HG02759 (cell line): Measurements from ENCODE around the gene CDT1.
A peak's percentile ranks its signal among the peaks of the same experiment; 100 is the strongest.

ENCODE experiments used
- ATAC-seq: cut with Tn5 transposase; IDR thresholded peaks from one replicate; pipeline ENCODE4 v1.9.1; 2021; ENCODE audit warnings: mild to moderate bottlenecking, moderate library complexity; ENCODE audit not compliant: unreplicated experiment

Gene CDT1

DNA sequence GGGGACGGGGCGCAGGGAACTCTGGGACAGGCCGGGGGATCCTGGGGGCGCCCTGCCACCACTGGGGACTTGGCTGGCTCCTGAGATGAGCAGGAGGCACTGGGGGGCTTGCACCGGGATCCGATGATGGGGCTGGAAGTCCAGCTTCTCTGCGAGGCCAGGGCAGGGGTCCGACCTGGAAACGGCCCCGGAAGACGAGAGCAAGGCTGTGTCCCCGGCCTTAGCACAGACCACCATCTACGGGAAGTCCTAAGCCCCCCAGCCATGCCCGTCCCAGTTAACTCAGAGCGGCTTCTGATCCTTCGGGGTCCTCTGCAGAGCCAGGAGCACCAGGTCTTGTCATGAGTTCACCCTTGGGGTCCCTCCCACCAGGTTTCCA lies 573 bp downstream of the CDT1 start:
- ATAC-seq = no peak

DNA sequence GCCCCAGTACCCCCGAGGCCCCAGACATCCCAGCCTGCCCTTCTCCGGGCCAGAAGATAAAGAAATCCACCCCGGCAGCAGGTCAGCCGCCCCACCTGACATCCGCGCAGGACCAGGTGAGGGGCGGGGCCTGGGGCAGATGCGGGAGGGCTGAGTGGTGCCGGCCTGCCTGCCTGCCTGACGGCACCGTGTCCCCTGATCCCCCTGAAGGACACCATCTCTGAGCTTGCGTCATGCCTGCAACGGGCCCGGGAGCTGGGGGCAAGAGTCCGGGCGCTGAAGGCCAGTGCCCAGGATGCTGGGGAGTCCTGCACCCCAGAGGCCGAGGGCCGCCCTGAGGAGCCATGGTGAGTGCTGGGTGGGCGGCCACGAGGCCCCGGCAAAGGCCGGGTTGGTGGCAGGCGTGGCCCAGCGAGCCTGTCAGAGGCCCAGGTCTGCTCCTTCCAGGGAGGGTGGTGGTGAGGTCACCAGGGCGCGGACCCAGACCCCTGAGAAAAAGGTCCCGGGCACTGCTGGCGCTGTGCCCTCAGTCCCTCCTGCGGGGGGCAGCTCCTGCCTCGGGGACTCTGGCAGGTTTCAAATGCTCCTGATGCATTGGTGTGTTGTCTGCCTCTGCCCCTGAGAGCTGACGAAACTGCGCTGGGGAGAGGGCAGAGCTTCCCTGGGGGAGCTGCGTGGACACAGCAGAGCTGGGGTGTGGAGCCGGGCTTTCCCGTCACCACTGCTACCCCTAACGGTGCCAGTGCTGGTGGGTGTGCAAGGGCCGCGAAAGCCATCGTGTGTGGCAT lies 1.2 kb downstream of the CDT1 start:
- no peak for ATAC-seq

DNA sequence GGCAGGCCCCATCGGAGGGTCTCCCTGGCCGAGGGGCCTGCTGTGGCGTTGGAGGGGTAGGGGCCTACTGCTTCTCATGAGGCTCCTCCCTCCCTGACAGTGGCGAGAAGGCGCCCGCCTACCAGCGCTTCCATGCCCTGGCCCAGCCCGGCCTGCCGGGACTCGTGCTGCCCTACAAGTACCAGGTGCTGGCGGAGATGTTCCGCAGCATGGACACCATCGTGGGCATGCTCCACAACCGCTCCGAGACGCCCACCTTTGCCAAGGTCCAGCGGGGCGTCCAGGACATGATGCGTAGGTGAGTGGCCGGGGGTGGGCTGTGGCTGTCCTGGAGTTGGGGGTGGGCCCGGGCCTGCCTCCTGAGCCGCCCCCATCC lies 1.7 kb downstream of the CDT1 start:
- ATAC-seq = no peak

DNA sequence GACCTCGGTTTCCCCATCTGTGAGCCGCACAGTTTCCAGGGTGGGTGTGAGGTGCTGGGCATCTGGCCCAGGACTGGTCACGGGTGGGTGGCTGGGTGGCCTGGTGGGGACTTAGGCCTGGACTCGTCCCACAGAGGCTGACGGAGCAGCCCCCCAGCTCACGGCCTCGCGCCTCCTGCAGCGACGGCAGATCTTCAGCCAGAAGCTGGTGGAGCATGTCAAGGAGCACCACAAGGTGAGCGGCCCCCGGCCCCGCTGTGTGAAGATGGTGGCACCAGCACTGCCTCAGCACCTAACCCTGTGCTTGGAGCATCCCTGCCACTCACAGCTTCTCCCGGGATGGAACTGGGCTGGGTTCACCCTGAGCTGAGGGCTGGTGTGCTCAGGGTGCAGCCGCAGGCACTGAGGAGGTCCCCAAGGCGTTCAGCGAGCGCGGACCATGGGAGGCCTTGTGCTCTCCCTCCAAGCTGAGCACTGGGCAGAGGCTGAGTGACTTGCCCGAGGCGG lies 2.4 kb downstream of the CDT1 start:
- ATAC-seq = no peak

DNA sequence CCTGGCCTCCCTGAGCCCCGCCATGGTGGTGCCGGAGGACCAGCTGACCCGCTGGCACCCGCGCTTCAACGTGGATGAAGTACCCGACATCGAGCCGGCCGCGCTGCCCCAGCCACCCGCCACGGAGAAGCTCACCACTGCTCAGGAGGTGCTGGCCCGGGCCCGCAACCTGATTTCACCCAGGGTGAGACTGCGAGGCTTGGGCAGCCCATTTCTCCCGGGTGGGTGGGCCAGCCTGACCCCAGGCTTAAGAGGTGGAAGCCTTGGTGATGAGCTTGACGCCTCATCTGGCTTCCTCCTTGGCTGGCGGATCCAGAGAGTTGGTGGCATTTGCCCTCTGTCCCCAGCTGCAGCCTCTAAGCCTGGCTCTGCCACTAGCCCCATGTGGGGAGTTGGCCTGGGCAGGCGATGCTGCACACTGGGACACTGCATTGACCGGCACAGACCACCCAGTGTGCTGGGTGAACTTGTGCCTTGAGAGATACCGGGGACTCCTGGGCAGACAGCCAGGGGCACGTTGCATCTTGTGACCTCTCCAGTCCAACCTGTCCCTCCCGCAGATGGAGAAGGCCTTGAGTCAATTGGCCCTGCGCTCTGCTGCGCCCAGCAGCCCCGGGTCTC lies 3.0 kb downstream of the CDT1 start:
- no peak for ATAC-seq

DNA sequence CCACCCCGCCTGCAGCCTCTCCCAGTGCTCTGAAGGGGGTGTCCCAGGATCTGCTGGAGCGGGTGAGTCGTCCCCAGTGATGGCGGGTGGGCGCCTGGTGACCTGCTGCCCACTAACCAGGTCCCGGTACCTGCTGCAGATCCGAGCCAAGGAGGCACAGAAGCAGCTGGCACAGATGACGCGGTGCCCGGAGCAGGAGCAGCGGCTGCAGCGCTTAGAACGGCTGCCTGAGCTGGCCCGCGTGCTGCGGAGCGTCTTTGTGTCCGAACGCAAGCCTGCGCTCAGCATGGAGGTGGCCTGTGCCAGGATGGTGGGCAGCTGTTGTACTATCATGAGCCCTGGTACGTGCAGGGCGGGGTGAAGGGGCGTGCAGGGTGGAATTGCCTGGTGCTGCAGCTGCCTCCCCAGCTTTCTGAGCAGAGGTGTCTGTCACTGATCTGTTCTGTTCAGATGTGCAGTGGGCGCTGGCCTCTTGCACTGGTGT lies 3.6 kb downstream of the CDT1 start:
- ATAC-seq = no peak

DNA sequence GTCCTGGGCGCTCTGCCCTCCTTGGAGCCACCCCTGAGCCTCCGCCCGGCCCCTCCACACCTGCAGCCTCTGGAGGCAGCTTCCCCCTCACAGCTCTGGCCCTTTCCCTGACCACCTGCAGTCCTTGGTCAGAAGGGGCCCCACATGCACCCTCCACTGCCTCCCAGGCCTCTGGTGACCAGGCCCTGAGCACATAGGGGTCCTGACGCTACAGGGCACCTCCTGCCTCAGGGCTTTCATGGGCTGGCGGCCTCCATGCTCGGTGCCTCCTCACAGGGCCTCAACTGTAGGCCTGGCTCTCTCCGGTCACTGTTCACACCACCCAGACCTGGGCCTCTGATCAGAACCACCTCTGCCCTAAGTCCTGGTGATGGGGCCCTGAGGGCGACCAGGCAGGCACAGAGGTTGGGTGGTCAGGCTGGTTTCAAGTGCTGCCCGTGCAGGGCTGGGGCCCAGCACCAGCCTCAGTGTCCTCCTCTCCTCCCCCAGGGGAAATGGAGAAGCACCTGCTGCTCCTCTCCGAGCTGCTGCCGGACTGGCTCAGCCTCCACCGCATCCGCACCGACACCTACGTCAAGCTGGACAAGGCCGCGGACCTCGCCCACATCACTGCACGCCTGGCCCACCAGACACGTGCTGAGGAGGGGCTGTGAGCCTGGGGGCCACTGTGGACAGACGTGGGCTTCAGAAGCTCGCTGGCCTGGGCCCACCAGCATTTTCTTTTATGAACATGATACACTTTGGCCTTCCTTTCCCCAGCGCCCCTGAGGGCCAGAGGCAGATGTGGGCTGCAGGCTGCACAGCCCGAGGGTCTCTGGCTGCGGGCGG lies 4.3 kb downstream of the CDT1 start:
- no peak for ATAC-seq

DNA sequence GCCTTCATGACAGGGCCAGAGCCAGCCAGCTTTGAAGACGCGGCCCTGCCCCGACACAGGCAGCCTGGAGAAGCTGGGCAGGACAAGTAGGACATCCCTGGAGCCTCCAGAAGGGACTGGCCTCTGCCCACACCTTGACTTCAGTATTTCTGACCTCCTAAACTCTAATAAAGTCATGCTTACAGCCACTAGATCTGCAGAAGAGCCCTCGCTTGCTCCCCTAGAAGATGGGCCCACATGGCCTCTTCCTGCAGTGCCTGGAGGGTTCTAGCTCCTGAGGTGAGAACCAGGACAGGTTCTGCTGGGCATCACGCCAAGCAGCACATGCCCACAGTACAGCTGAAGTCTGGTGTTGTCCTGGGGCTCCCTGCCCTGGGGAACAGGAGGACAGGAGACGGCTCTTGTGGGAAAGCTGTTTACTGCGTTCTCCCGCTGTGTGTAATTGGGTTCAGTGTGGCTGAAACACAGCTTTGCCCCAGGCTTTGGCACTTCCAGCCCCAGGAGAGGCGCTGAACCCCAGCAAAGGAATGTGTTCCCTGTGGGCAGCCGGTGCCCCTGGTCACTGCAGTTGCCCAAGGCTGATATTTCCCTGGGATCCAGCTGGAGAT lies 5.6 kb downstream of the CDT1 start:
- no peak for ATAC-seq

DNA sequence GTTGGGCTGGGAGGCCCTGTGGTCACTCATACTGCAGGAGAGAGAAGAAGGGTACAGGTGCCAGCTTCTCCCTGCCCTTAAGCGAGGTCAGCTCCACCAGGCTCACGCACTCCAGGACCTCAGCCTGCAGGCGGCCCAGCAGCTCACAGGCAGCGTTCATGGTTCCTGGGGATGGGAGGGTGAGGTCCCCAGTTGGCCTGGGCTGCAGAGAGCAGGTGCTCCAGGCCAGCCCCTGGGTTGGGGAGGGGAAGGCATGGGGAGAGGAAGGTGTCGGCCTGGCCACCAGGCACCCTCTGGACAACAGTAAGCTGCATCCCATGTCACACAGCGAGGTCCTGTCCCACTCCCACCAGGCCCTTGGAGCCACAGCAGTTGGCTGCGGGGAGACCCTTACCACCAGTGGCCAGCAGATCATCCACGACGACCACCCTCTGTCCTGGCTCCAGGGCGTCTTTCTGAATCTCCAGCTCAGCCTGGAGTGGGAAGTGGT lies 6.1 kb downstream of the CDT1 start:
- no peak for ATAC-seq

DNA sequence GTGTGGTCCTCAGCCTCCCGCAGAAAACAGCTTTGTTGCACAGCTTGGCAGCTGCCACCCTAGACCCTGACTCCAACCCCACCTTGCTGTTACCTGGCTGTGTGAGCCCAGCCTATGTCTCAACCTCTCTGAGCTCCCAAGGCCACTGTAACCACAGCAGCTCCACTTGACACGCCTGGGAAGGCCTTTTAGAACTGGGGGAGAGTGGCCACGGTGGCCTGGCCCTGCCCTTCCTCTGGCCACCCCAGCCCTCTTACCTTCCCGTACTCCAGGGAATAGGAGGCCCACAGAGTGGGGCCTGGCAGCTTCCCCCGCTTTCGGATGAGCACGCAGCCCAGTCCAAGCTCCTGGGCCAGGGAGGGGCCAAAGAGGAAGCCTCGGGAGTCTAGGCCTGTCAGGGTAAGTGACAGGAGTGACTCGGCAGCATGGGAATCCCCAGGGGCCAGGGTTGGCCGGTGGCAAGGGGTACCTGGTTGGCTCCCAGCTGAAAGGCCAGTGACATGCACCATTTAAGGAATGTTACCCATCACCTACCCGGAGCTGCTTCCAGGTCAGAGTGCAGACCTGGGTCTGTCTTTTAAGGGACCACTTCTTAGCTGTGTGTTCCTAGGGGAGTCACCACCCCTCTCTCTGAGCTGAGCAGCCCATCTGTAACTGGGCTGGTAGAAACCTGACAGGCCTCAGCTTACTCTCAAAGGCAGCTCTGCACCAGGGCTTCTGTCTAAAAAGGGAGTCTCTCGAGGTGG lies 6.8 kb downstream of the CDT1 start:
- no peak for ATAC-seq

DNA sequence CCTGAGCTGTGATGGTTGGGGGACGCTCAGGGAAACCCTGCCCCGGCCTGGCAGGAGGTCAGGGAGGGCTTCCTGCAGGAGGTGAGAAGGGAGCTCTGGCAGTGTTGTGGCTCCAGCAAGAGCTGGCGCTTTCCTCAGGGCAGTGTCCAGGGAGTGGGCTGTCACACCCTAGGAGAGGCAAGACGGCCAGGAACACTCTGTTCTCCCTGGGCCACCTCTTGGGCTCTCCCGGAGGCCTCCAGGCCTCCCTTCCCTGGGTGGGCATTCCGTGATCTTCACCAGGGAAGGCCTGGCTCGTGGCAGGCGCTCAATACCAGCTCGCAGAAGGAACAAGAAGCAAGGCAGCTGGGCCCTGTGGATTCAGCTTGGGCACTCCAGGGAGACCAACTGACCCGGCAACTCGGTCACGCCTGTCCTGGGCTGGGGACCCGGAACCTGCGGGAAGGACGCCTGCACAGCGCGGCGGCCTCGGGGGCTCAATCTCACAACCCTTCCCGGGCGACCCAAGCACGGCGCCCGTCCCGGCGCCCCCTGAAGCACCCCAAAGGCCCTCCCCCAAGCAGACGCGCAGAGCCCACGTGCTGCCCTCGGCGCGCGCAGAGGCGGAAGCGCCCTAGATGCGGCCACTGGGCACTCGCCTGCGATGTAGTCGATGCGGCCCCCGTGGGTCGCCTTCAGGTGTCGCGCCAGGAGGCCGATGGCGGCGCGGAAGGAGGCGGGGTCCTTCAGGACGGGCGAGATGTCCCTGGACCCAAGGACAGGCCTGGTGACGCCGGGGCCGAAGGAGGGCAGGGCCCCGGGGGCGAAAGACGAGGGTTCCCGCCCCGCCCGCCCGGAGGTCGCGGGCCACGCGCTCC lies 7.6 kb downstream of the CDT1 start:
- peak; percentile 51 for ATAC-seq

DNA sequence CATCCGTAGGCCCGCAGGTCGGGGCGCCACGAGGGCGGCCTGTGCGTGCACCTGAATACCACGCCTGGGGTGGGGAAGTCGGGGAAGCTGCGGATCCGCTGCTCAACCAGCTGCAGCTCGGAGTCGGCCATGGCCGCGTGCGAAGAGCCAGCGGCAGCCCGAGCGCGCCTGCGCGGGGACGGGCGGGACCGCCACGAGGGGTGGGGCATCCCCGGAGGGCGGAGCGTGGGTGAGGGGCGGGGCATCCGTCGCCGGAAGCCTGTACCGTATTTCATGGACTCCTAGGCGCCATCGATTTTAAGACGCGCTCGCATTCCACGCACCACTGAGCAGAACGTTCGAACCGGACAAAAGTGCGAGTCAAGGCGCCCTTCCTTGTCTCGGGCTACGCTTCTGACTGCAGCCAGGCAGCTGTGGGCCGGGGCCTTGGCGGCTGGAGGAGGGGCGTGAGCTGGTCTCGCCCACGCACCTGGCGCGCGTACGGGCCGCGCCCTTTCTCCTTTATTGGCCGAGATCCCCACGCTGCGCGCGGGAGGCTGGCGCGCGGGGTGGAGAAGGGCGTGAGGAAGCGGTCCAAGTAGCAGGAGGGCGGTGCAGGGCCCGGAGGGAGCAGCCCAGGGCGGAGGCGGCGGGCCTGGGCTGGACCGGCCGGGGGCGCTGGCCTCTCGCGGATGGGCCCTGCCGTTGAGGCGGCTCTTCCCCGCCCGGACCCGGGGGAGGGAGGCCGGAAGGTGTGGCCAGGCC lies 8.4 kb downstream of the CDT1 start, which contains the start of gene APRT:
Gene APRT, minus strand, starts transcription at position 160 of the 744 bp plus-strand sequence. Its CDS starts 29 bp downstream, at position 131.
- ATAC-seq = peak; percentile 72

DNA sequence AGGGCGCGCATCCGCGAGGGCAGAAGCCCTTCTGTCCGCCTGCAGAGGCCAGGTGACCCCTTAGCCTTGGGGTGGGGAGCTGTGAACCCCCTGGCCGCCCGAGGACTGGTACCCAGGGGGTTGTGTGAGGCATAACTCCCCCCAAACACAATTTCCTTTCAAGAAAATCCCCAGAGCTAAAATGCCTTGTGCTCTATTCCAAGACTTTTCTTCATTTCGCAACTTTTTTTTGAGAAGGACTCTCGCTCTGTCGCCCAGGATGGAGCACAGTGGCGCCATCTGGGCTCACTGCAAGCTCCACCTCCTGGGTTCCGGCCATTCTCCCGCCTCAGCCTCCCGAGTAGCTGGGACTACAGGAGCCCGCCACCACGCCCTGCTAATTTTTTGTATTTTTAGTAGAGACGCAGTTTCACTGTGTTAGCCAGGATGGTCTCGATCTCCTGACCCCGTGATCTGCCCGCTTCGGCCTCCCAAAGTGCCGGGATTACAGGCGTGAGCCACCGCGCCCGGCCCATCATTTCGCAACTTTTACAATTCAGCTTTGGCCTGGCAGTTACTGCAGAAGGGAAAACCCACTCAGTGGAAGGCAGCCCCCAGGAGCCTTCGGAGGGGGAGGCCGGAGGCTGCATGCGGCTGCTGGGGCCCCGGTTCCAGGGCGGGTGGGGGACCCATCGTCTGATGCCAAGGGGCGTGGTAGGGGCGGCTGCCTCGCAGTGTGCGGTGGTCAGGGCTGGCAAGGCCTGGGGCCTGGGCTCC lies 9.1 kb downstream of the CDT1 start:
- ATAC-seq = no peak

DNA sequence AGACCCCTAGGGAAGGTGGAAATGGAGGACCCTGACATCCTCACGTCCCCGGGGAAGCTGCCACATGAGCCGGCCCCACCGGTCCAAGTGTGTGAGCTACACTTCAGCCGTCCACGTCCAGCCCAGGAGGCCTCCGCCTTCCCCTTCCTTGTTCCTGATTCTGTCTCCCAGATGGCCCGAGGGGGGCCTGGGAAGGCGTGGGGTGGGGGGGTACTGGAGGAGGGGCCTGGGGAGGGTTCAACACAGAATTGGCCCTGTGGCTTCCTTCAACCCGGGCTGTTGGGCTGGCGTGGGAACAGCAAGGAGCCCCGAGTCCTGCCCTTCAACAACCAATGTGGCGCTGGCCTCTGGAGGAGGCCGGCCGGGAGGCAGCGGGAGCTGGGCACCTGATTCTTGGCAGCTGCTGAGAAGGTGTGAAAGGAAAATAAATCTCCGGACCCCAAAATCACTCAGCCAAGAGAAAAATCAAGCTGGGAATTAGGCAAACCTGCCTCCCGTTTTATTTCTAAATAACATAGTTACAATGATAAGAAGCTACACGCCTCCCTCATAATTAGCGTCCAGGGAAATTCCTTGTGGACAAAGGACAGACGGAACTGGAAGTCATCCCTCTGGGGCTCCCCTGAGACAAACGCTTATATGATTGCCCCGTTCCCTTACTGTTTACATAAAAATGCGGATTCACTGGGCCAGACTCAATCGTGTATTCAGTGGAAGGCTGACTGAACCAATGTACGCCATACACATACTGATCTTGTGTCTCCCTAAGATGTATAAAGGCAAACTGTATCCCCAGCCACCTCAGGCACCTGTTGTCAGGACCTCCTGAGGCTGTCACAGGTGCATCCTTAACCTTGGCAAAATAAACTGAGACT lies 9.9 kb downstream of the CDT1 start:
- ATAC-seq = no peak

DNA sequence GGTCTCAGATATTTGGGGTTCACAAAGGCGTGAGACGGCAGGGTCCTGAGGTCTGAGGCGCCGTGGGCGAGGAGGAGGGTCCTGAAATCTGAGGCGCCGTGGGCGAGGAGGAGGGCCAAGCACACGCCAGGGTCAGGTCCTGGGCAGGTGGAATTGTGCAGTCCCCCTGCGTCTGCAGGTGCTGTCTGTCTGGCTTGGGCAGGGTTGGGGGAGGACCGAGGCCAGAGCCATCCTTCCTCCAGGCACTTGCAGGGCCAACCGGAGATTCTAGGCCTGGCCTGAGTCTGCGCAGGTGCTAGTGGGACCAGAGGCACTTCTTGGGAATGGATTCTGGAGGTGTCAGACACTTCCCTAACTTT lies 10.5 kb downstream of the CDT1 start:
- no peak for ATAC-seq

DNA sequence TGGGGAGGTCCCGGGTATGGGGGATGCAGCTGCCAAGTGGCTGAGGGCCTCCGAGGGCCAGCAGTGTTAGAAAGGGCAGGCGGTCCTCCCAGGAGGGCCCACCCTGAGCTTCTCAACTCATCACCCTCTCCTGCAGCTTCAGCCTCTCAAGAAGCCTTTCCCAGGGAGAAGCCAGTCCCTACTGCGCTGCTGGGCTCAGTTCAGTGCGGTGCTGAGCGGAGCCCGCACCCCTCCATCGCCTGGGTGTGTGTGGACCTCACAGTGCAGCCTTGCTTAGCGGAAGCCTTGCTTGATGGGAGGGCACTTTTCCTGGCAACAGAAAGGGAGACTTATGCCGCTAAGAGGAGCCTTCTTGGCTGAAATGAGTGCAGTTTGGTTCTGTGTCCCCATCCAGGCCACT lies 11.6 kb downstream of the CDT1 start:
- ATAC-seq = no peak
